Myometrial cell (primary cell): Measurements from ENCODE around the gene ADAM23. TPM values are rescaled to one million over a fixed set of nuclear protein-coding genes. Genes with fewer than 3 reads are reported as not detected.

Source experiments
- total RNA-seq: library from RNA; depleted of rRNA; stranded (reverse); fragments of >200 nt; gene quantifications from 2 replicates; pipeline ENCODE4 v1.2.3, GENCODE V29; 2015

The ADAM23 gene
- total RNA-seq: 2.7 and 4.0 TPM in 2 replicates

DNA sequence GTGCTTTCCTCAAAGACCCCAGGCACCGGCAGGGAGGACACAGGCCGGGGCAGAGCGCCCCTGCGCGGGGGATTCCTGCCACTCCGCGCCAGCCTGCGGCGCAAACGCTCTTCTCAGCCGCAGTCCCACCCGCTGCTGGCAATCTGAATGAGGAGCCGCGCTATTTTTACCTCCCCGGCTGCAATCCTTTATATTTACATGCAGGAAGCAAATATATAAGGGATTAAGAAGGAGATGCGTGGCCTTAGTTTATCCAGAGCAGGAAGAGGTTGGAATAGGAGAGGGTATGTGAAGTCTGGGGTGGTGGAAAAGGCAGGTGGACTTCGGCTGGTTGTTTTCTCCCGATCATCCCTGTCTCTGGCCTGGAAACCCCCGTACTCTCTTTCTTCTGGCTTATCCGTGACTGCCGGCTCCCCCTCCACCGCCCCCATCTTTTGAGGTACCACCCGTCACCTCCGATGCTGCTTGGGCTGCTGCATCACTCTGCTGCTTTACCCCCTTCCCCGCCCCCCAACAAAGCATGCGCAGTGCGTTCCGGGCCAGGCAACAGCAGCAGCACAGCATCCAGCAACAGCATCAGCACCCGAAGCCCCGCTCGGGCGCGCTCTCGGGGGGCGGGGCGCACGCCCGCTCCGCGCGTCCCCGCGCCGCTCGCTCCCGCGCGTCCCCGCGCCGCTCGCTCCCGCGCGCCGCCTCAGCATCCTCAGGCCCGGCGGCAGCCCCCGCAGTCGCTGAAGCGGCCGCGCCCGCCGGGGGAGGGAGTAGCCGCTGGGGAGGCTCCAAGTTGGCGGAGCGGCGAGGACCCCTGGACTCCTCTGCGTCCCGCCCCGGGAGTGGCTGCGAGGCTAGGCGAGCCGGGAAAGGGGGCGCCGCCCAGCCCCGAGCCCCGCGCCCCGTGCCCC, at the start of gene ADAM23:
TSS of gene ADAM23 (plus strand) at position 700 of the 902 bp plus-strand sequence. CDS start 335 bp downstream, outside the sequence.

DNA sequence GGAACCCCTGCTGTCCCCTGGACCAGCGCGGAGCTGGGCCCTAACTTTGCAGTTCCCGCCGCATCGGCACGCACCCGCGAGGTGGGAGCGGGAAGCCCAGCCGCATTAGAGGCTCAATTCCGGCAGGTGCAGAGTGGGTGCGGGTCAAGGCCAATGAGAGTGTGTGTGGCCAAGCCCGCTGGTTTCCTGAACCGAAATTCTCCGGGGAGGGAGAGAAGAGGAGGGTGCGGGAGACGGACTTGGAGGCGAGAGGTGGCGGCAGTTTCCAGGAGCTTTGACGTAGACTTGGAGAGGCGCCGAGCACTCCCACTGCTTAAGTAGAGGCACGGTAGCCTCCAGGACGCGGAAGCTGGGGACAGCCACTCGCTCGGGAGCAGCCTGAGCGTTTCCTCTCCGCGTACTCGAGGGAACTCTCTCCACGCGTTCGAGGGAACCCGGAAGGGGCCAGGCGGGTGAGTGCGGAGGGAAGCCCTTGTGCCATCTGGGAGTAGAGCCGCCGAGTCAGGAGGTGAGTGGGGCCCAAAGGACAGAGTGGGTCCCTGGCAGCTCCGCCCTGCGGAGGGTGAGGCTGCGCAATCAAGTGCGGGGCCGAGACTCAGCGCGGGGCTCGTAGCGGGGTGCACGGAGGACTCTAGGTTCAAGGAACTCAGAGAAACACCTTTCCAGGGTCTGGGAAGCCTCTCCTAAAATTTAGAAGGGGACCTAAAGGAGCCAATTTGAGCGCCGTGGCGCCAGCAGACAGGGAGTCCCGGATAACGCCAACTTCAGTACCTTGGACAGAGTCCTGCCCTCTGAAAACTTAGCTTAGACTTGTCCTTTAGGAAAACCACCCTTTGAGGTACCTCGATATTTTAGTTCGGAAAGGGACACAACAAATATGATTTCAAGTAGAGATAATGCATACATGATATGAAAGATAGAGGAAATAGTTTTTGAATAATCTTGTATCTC, 199.0 kb downstream of the ADAM23 start, which contains the start of gene FAM237A:
TSS of gene FAM237A (plus strand) at position 413 of the 951 bp plus-strand sequence. CDS start 1,750 bp downstream, outside the sequence.

Other genes with a start within 250 kb of the ADAM23 start
- gene ZDBF2, start 168.9 kb upstream of the ADAM23 start, total RNA-seq: 4.4 and 4.9 TPM in 2 replicates
- gene FAM237A, start 199.0 kb downstream of the ADAM23 start, total RNA-seq: not detected in 2 replicates